GM18498 (cell line): Measurements from ENCODE around the gene MDH1B.
A peak's percentile ranks its signal among the peaks of the same experiment; 100 is the strongest.

ENCODE experiments used
- ATAC-seq: cut with Tn5 transposase; IDR thresholded peaks from one replicate; pipeline ENCODE4 v1.9.1; 2021; ENCODE audit warnings: mild to moderate bottlenecking, moderate library complexity; ENCODE audit not compliant: unreplicated experiment

Gene MDH1B

GRCh38 chr2:206698811-206699210 lies 66.3 kb downstream of the MDH1B start:
- ATAC-seq, result no peak

- no peak for ATAC-seq
Measured at GRCh38 chr2:206696910-206697309, 68.2 kb downstream of the MDH1B start.

- peak; percentile 72 for ATAC-seq
Measured at GRCh38 chr2:206693399-206694137, 71.6 kb downstream of the MDH1B start.

GRCh38 chr2:206692971-206693370 lies 72.2 kb downstream of the MDH1B start:
- no peak for ATAC-seq

GRCh38 chr2:206688990-206689389 lies 76.1 kb downstream of the MDH1B start:
- no peak for ATAC-seq

GRCh38 chr2:206688453-206688852 lies 76.7 kb downstream of the MDH1B start:
- no peak for ATAC-seq
